ENCODE results near the gene ATF7IP2. TPM values are rescaled to one million over a fixed set of nuclear protein-coding genes. Genes with fewer than 3 reads are reported as not detected.
"Not testable (repeated sequence)": the region's sequence is repeated elsewhere in the genome, so short reads cannot be mapped to it uniquely, and the experiment has no call there.

ATF7IP2 gene
- total RNA-seq, 1 donor from 2014 or later: 8.6 TPM

DNA sequence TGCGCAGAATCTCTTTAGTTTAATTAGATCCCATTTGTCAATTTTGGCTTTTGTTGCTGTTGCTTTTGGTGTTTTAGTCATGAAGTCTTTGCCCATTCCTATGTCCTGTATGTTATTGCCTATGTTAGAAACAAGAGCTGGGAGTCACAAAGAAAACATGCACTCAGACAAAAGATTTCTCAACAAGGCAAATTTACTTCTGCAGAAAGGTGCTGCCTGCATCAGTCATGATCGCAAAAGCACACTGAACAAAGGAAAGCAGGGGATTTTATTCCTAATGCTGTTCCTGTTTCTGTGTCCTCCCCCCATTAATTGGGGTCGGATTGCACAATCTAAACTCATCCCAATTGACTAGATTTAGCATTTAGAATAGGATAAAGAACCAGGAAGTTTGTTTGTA, 55.9 kb downstream of the ATF7IP2 start:
- Histone ChIP-seq H3K79me2 (ENCODE audit: insufficient read depth, low read length) (no peaks in the 10 kb centered on the region), H3K4me2 (ENCODE audit: low read length) (no peak overlapping the region), H3K27ac (ENCODE audit: low read depth, low read length) (no peak overlapping the region), H3K4me1 (ENCODE audit: insufficient read depth, low read length) (no peaks in the 10 kb centered on the region), H2AFZ (ENCODE audit: low read depth, low read length) (no peak overlapping the region), H3K36me3 (ENCODE audit: insufficient read depth, low read length) (no peaks in the 10 kb centered on the region), H3K9ac (ENCODE audit: low read length) (no peak overlapping the region), H3K9me3 (ENCODE audit: insufficient read depth, low read depth, low read length) (peaks cover 14% of the 10 kb centered on the region), H3K27me3 (ENCODE audit: insufficient read depth, low read length) (no peaks in the 10 kb centered on the region), H3K4me3 (ENCODE audit: insufficient read depth, low read depth, low read length) (no peak overlapping the region), H4K20me1 (ENCODE audit: insufficient read depth, low read length) (no peaks in the 10 kb centered on the region)
- Mint-ChIP-seq H3K36me3 (ENCODE audit: low read depth, unreplicated experiment) (peaks cover 47% of the 10 kb centered on the region), H3K4me1 (ENCODE audit: low read depth, unreplicated experiment) (no peaks in the 10 kb centered on the region), H3K4me3 (ENCODE audit: unreplicated experiment) (no peak overlapping the region), H3K9me3 (ENCODE audit: unreplicated experiment) (peaks cover 36% of the 10 kb centered on the region), H3K27me3 (ENCODE audit: low read depth, unreplicated experiment) (no peaks in the 10 kb centered on the region), H3K27ac (ENCODE audit: unreplicated experiment) (no peak overlapping the region)
- TF ChIP-seq, protein P1, sequence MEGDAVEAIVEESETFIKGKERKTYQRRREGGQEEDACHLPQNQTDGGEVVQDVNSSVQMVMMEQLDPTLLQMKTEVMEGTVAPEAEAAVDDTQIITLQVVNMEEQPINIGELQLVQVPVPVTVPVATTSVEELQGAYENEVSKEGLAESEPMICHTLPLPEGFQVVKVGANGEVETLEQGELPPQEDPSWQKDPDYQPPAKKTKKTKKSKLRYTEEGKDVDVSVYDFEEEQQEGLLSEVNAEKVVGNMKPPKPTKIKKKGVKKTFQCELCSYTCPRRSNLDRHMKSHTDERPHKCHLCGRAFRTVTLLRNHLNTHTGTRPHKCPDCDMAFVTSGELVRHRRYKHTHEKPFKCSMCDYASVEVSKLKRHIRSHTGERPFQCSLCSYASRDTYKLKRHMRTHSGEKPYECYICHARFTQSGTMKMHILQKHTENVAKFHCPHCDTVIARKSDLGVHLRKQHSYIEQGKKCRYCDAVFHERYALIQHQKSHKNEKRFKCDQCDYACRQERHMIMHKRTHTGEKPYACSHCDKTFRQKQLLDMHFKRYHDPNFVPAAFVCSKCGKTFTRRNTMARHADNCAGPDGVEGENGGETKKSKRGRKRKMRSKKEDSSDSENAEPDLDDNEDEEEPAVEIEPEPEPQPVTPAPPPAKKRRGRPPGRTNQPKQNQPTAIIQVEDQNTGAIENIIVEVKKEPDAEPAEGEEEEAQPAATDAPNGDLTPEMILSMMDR (IDR thresholded peaks at IDR 0.05; ENCODE audit: insufficient read depth, low read depth, low read length): no peak
- TF ChIP-seq EZH2 (IDR thresholded peaks at IDR 0.05; ENCODE audit: insufficient read depth, low read length): no peak
- DNase-seq (ENCODE audit: low read depth) (no peak), FAIRE-seq (no peak)

DNA sequence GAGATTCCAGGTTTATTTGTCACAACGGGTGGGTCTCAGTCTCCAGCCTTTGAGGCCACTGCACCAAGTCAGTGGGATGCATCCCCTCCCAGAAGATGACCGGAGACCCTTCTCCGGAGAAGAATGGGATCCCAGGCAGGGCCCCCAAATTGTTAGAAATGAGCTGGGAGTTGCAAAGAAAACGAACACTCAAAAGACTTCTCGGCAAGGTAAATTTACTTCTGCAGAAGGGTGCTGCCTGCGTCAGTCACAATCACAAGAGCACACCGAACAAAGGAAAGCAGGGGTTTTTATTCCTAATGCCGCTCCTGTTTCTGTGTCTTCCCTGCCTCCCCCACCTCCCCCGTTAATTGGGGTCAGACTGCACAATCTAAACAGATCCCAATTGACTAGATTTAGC, 61.4 kb downstream of the ATF7IP2 start:
- Mint-ChIP-seq H3K9me3 (ENCODE audit: unreplicated experiment) (peaks cover 30% of the 10 kb centered on the region), H3K36me3 (ENCODE audit: low read depth, unreplicated experiment) (peaks cover 50% of the 10 kb centered on the region), H3K4me3 (ENCODE audit: unreplicated experiment) (no peak overlapping the region), H3K4me1 (ENCODE audit: low read depth, unreplicated experiment) (no peaks in the 10 kb centered on the region), H3K27ac (ENCODE audit: unreplicated experiment) (no peak overlapping the region), H3K27me3 (ENCODE audit: low read depth, unreplicated experiment) (no peaks in the 10 kb centered on the region)
- Histone ChIP-seq H2AFZ (ENCODE audit: low read depth, low read length) (no peak overlapping the region), H3K9me3 (ENCODE audit: insufficient read depth, low read depth, low read length) (peaks cover 16% of the 10 kb centered on the region), H3K79me2 (ENCODE audit: insufficient read depth, low read length) (no peaks in the 10 kb centered on the region), H3K27ac (ENCODE audit: low read depth, low read length) (no peak overlapping the region), H4K20me1 (ENCODE audit: insufficient read depth, low read length) (no peaks in the 10 kb centered on the region), H3K4me1 (ENCODE audit: insufficient read depth, low read length) (no peaks in the 10 kb centered on the region), H3K4me3 (ENCODE audit: insufficient read depth, low read depth, low read length) (no peak overlapping the region), H3K9ac (ENCODE audit: low read length) (no peak overlapping the region), H3K36me3 (ENCODE audit: insufficient read depth, low read length) (no peaks in the 10 kb centered on the region), H3K27me3 (ENCODE audit: insufficient read depth, low read length) (no peaks in the 10 kb centered on the region), H3K4me2 (ENCODE audit: low read length) (no peak overlapping the region)
- FAIRE-seq: no peak
- DNase-seq (ENCODE audit: low read depth): no peak
- no peak for TF ChIP-seq EZH2 (IDR thresholded peaks at IDR 0.05; ENCODE audit: insufficient read depth, low read length)
- TF ChIP-seq, protein P1 (IDR thresholded peaks at IDR 0.05; ENCODE audit: insufficient read depth, low read depth, low read length): no peak

DNA sequence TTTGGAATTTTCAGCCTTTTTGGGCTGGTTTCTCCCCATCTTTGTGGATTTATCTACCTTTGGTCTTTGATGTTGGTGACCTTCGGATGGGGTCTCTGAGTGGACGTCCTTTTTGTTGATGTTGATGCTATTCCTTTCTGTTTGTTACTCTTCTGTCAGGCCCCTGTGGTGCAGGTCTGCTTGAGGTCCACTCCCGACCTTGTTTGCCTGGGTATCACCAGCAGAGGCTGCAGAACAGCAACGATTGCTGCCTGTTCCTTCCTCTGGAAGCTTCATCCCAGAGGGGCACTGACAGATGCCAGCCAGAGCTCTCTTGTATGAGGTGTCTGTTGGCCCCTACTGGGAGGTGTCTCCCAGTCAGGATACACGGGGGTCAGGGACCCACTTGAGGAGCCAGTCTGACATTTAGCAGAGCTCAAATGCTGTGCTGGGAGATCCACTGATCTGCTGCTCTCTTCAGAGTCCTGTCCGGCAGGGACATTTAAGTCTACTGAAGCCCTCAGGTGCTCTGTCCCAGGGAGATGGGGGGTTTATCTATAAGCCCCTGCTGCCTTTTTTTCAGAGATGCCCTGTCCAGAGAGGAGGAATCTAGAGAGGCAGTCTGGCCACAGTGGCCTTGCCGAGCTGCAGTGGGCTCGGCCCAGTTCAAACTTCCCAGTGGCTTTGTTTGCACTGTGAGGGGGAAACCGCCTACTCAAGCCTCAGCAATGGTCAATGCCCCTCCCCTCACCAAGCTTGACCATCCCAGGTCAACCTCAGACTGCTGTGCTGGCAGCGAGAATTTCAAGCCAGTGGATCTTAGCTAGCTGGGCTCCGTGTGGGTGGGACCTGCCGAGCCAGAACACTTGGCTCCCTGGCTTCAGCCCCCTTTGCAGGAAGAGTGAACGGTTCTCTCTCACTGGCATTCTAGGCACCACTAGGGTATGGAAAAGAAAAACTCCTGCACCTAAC, 66.6 kb downstream of the ATF7IP2 start:
- FAIRE-seq; H3K9ac ChIP-seq (ENCODE audit: low read length); H3K4me1 ChIP-seq (ENCODE audit: insufficient read depth, low read length); H3K4me3 ChIP-seq (ENCODE audit: insufficient read depth, low read depth, low read length); H3K4me1 Mint-ChIP-seq (ENCODE audit: low read depth, unreplicated experiment); H3K36me3 ChIP-seq (ENCODE audit: insufficient read depth, low read length); H3K79me2 ChIP-seq (ENCODE audit: insufficient read depth, low read length); H3K27ac Mint-ChIP-seq (ENCODE audit: unreplicated experiment); H3K27me3 ChIP-seq (ENCODE audit: insufficient read depth, low read length); H3K27ac ChIP-seq (ENCODE audit: low read depth, low read length); H2AFZ ChIP-seq (ENCODE audit: low read depth, low read length); H4K20me1 ChIP-seq (ENCODE audit: insufficient read depth, low read length); H3K4me2 ChIP-seq (ENCODE audit: low read length); H3K4me3 Mint-ChIP-seq (ENCODE audit: unreplicated experiment); H3K27me3 Mint-ChIP-seq (ENCODE audit: low read depth, unreplicated experiment); H3K9me3 Mint-ChIP-seq (ENCODE audit: unreplicated experiment); DNase-seq (ENCODE audit: low read depth); H3K9me3 ChIP-seq (ENCODE audit: insufficient read depth, low read depth, low read length): not testable (repeated sequence)
- peaks cover 19% of the 10 kb centered on the region for H3K36me3 Mint-ChIP-seq (ENCODE audit: low read depth, unreplicated experiment)
